ENCODE data around the gene FBXL13. TPM values are rescaled to one million over a fixed set of nuclear protein-coding genes. Genes with fewer than 3 reads are reported as not detected.

Gene FBXL13
- polyA plus RNA-seq, 1 of the 3 experiments (the other 2 are of a cell fraction), result 1.1 TPM

- TF ChIP-seq TAF1 (IDR thresholded peaks at IDR 0.05; ENCODE audit: borderline replicate concordance, low read depth, low read length) (no peak), POLR2AphosphoS5 (IDR thresholded peaks at IDR 0.05; ENCODE audit: low read depth, low read length) (no peak; the same call in 1 of the 2 replicates), NFIC (IDR thresholded peaks at IDR 0.05; ENCODE audit: borderline replicate concordance) (peak; percentile 93), USF1 (IDR thresholded peaks at IDR 0.05; ENCODE audit: borderline replicate concordance, low read depth) (no peak), RFX5 (IDR thresholded peaks at IDR 0.05; ENCODE audit: low read length) (no peak), ELF1 (IDR thresholded peaks at IDR 0.05) (no peak), FOXJ3 (CRISPR knock-in tag; IDR thresholded peaks at IDR 0.05) (no peak), CTCF (IDR thresholded peaks at IDR 0.05) (no peak)
Observed at GRCh38 chr7:102916426-102916825, 158.2 kb downstream of the FBXL13 start (continued).

- H3K4me1 ChIP-seq (ENCODE audit: control insufficient read depth in 1 of 2, insufficient read depth in 2 of 2, low read depth in 1 of 2, low read length in 1 of 2), result peaks cover 0 to 18% of the 10 kb centered on the region in 2 experiments
- peaks cover 21% of the 10 kb centered on the region for H3F3A ChIP-seq (replicated peaks; ENCODE audit: insufficient read depth)
- no peak overlapping the region for H2AFZ ChIP-seq (ENCODE audit: low read depth)
- no peak overlapping the region for H3K27ac ChIP-seq (ENCODE audit: low read depth in 2 of 2, low read length in 1 of 2)
- no peaks in the 10 kb centered on the region for H3K79me2 ChIP-seq (ENCODE audit: insufficient read depth)
- H3K27me3 ChIP-seq (ENCODE audit: insufficient read depth), result no peaks in the 10 kb centered on the region
- H4K20me1 ChIP-seq (ENCODE audit: insufficient read depth), result no peaks in the 10 kb centered on the region
- no peaks in the 10 kb centered on the region for H3K9me2 ChIP-seq
- H3K9me3 ChIP-seq, result no peaks in the 10 kb centered on the region
- no peak for DNase-seq
- no peak overlapping the region for H3K9ac ChIP-seq
- CTCF ChIA-PET, result interaction anchor here (1.2 to 1.8 kb wide), 4 partner anchors 14 to 147 kb away, joined by 3 to 4 read pairs (median 4); no protein-coding TSS in a partner anchor
- H3K4me3 ChIP-seq (ENCODE audit: low read depth in 2 of 2, low read length in 1 of 2), result peak overlapping the region in 1 of 2 experiments; percentile 48; a peak in 1 of 4 replicates
- WGBS (ENCODE audit: low lambda C conversion rate), result 85% methylated on average over 8 of the region's 8 CpGs
- TF ChIP-seq FOSL2 (IDR thresholded peaks at IDR 0.05; ENCODE audit: borderline replicate concordance, low read depth) (no peak), TEAD4 (IDR thresholded peaks at IDR 0.05; ENCODE audit: borderline replicate concordance, insufficient read depth) (no peak), NFIC (IDR thresholded peaks at IDR 0.05; ENCODE audit: borderline replicate concordance) (no peak), MAX (IDR thresholded peaks at IDR 0.05; ENCODE audit: low read depth) (no peak), YY1 (IDR thresholded peaks at IDR 0.05; ENCODE audit: low read depth) (no peak), SIN3A (IDR thresholded peaks at IDR 0.05; ENCODE audit: borderline replicate concordance, low read depth, low read length) (no peak), SMC3 (IDR thresholded peaks at IDR 0.05; ENCODE audit: low read depth, low read length) (no peak), FOXM1 (IDR thresholded peaks at IDR 0.05; ENCODE audit: low read depth) (no peak), POLR2AphosphoS5 (IDR thresholded peaks at IDR 0.05; ENCODE audit: low read depth, low read length) (no peak), JUND (IDR thresholded peaks at IDR 0.05) (no peak), RCOR1 (IDR thresholded peaks at IDR 0.05; ENCODE audit: low read length) (no peak)
- POLR2A ChIA-PET, result no interaction called here
- H3K4me2 ChIP-seq, result no peak overlapping the region
- H3K36me3 ChIP-seq (replicated peaks in 1 of 2; ENCODE audit: control insufficient read depth in 1 of 2, insufficient read depth in 2 of 2, low read length in 1 of 2), result no peaks in the 10 kb centered on the region
Observed at GRCh38 chr7:102914585-102914984, 160.0 kb downstream of the FBXL13 start.
